Measurements from ENCODE around the gene COL9A1. TPM values are rescaled to one million over a fixed set of nuclear protein-coding genes. Genes with fewer than 3 reads are reported as not detected.

COL9A1 gene
- total and polyA plus RNA-seq, 2 of the 4 experiments (the other 2 are of a cell fraction), result not detected

DNA sequence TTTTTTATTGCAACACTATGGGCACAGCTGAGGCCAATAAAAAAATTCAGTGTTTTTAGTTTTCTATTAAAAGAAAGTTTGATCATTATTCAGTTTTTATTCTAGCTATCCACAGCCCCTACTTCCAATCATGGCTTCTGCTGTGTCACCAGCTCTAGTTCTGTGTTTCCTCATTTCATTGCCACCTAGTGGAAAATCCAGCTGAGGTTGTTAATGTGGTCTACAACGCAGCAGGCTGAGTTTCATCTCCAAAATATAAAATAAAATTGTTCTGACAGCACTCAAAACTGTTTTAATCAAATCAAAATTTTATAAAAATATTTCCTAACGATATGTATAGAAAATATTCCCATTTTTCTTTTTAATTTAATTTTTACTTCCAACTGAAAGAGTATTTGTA, 13.6 kb downstream of the COL9A1 start:
- H3K27me3 ChIP-seq (ENCODE audit: control insufficient read depth, insufficient read depth, low read length), result peaks cover 2% of the 10 kb centered on the region
- H3K14ac ChIP-seq (replicated peaks; ENCODE audit: low read depth, low read length), result no peak overlapping the region
- H3K56ac ChIP-seq (ENCODE audit: extremely low read depth, insufficient read depth, low read length), result no peak overlapping the region
- no peaks in the 10 kb centered on the region for H3K36me3 ChIP-seq (ENCODE audit: control insufficient read depth, insufficient read depth, low read length)
- dilution Hi-C loops (cut with HindIII; ENCODE audit: low sequenced_read_pairs, unreplicated experiment), result no loop called here
- BruUV-seq (replicated peaks), result no TSS peak
- H3K27ac ChIP-seq (ENCODE audit: insufficient read depth, low read length), result no peak overlapping the region
- ATAC-seq (ENCODE audit: low read depth) (no peak), DNase-seq (no peak)
- TF ChIP-seq CHD1 (IDR thresholded peaks at IDR 0.05; ENCODE audit: low read depth, low read length), result no peak
- TF ChIP-seq, protein P1, sequence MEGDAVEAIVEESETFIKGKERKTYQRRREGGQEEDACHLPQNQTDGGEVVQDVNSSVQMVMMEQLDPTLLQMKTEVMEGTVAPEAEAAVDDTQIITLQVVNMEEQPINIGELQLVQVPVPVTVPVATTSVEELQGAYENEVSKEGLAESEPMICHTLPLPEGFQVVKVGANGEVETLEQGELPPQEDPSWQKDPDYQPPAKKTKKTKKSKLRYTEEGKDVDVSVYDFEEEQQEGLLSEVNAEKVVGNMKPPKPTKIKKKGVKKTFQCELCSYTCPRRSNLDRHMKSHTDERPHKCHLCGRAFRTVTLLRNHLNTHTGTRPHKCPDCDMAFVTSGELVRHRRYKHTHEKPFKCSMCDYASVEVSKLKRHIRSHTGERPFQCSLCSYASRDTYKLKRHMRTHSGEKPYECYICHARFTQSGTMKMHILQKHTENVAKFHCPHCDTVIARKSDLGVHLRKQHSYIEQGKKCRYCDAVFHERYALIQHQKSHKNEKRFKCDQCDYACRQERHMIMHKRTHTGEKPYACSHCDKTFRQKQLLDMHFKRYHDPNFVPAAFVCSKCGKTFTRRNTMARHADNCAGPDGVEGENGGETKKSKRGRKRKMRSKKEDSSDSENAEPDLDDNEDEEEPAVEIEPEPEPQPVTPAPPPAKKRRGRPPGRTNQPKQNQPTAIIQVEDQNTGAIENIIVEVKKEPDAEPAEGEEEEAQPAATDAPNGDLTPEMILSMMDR (conservative IDR thresholded peaks at IDR 0.05; ENCODE audit: low read depth, low read length), result 0 out of 2 replicates have a peak, but pooled peaks have one; percentile 2
- H2BK20ac ChIP-seq (ENCODE audit: low read depth, low read length), result no peak overlapping the region
- H3K4me2 ChIP-seq (ENCODE audit: low read depth, low read length), result no peak overlapping the region
- H3K18ac ChIP-seq (ENCODE audit: low read depth, low read length), result no peak overlapping the region
- no peak overlapping the region for H3K4me3 ChIP-seq (ENCODE audit: insufficient read depth, low read depth, low read length)
- H4K5ac ChIP-seq (ENCODE audit: low read depth, low read length), result no peak overlapping the region
- no peaks in the 10 kb centered on the region for H3K9me3 ChIP-seq (ENCODE audit: control insufficient read depth, insufficient read depth, low read length)
- H3K4me1 ChIP-seq (ENCODE audit: control insufficient read depth, insufficient read depth, low read length), result no peaks in the 10 kb centered on the region
- H2BK5ac ChIP-seq (ENCODE audit: low read depth, low read length, poor library complexity, severe bottlenecking), result no peak overlapping the region
- no peak overlapping the region for H4K91ac ChIP-seq (ENCODE audit: insufficient read depth, low read depth, low read length)
- intact Hi-C loops (cut with micrococcal nuclease), result loop anchor here (1.0 to 2.0 kb wide), 2 partner anchors 60 to 68 kb away; no protein-coding TSS in a partner anchor
- no peak overlapping the region for H2BK120ac ChIP-seq (ENCODE audit: low read depth, low read length)
- H3K9ac ChIP-seq (ENCODE audit: low read depth, low read length), result no peak overlapping the region
- H3K23ac ChIP-seq (ENCODE audit: low read depth, low read length), result no peak overlapping the region
- H4K8ac ChIP-seq (ENCODE audit: low read depth in 2 of 2, low read length in 2 of 2), result no peak overlapping the region
- no peak overlapping the region for H2AK9ac ChIP-seq (replicated peaks; ENCODE audit: low read depth, low read length, poor library complexity)
- no peak overlapping the region for H2AFZ ChIP-seq (replicated peaks; ENCODE audit: low read length, poor library complexity)
- no peak overlapping the region for H2BK15ac ChIP-seq (ENCODE audit: low read depth, low read length)
- no peak overlapping the region for H3K4ac ChIP-seq (ENCODE audit: low read depth, low read length)
- no peaks in the 10 kb centered on the region for H3K79me1 ChIP-seq (ENCODE audit: low read depth in 1 of 2, low read length in 2 of 2)
- ChIA-PET CTCF (interaction anchor here (0.6 kb wide), 1 partner anchor 12 kb away, joined by 3 read pairs; no protein-coding TSS in a partner anchor), POLR2A (ENCODE audit: unreplicated experiment) (no interaction called here)
- no peaks in the 10 kb centered on the region for H3K9me1 ChIP-seq (ENCODE audit: insufficient read depth, low read length)
- in situ Hi-C loops (cut with MboI; ENCODE audit: low sequenced_read_pairs), result no loop called here
- H2AK5ac ChIP-seq (ENCODE audit: low read depth, low read length), result no peak overlapping the region
- no CpG with 5 or more reads among the region's 2 CpGs for WGBS, 2 experiments (ENCODE audit: extremely low coverage in 2 of 2, insufficient read length in 1 of 2)
- no peaks in the 10 kb centered on the region for H4K20me1 ChIP-seq (ENCODE audit: insufficient read depth, low read length)
